GM10847 (cell line): ENCODE data around the gene TEX101.

ENCODE experiments used
- POLR2A ChIP-seq: IDR thresholded peaks from 2 replicates; pipeline ENCODE4 v1.6.1; 2011; ENCODE audit not compliant: insufficient read length; ENCODE audit errors: extremely low read depth

TEX101 gene

GRCh38 chr19:43423779-43424178 lies 9.1 kb downstream of the TEX101 start:
- TF ChIP-seq POLR2A = no peak

- no peak for TF ChIP-seq POLR2A
Observed at GRCh38 chr19:43425567-43426392, 11.1 kb downstream of the TEX101 start.

- TF ChIP-seq POLR2A = no peak
Observed at GRCh38 chr19:43429395-43429794, 14.7 kb downstream of the TEX101 start.

GRCh38 chr19:43430142-43430710 lies 15.5 kb downstream of the TEX101 start:
- no peak for TF ChIP-seq POLR2A

- TF ChIP-seq POLR2A = no peak
Observed at GRCh38 chr19:43430976-43431375, 16.3 kb downstream of the TEX101 start.

GRCh38 chr19:43433358-43433673 lies 18.6 kb downstream of the TEX101 start:
- TF ChIP-seq POLR2A = no peak

GRCh38 chr19:43433689-43434088 lies 19.0 kb downstream of the TEX101 start:
- no peak for TF ChIP-seq POLR2A

- TF ChIP-seq POLR2A = no peak
Observed at GRCh38 chr19:43435775-43436174, 21.1 kb downstream of the TEX101 start.

GRCh38 chr19:43437712-43438111 lies 23.0 kb downstream of the TEX101 start:
- TF ChIP-seq POLR2A = no peak

GRCh38 chr19:43438291-43439031 lies 23.8 kb downstream of the TEX101 start:
- TF ChIP-seq POLR2A = no peak

- TF ChIP-seq POLR2A = no peak
Observed at GRCh38 chr19:43439032-43439708, 24.5 kb downstream of the TEX101 start.

GRCh38 chr19:43439709-43440063 lies 25.0 kb downstream of the TEX101 start:
- TF ChIP-seq POLR2A = no peak

GRCh38 chr19:43441716-43442115 lies 27.0 kb downstream of the TEX101 start:
- TF ChIP-seq POLR2A = no peak

GRCh38 chr19:43444531-43445287 lies 30.0 kb downstream of the TEX101 start:
- no peak for TF ChIP-seq POLR2A

GRCh38 chr19:43445426-43445825 lies 30.7 kb downstream of the TEX101 start:
- no peak for TF ChIP-seq POLR2A

- no peak for TF ChIP-seq POLR2A
Observed at GRCh38 chr19:43446746-43447489, 32.2 kb downstream of the TEX101 start.
